ENCODE measurements around the gene ARMCX4. TPM values are rescaled to one million over a fixed set of nuclear protein-coding genes. Genes with fewer than 3 reads are reported as not detected.

The ARMCX4 gene
- total RNA-seq, 1 experiment from 2014 or later = 0.15 TPM

DNA sequence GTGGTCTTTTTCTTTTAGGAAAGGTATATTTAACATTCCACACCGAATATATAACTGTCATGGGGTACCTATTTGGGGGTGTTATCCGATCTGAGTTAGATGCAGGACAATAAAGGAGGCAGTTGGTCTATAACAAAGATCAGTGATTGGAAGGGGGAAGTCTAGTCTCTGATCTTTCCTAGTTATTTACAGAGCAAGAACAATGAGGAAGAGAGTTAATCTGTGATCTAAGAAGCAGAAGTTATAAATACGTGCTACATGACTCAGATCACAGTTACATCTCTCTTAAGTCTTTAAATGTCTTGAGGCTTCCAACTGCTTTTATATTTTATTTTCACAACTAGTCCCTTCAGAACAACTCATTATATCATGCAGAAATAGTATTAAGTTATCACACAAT lies 33.2 kb upstream of the ARMCX4 start:
- Histone ChIP-seq H3K36me3 (ENCODE audit: control insufficient read depth in 1 of 2, insufficient read depth in 2 of 2, low read length in 2 of 2) (no peaks in the 10 kb centered on the region), H2AFZ (ENCODE audit: low read depth, low read length, poor library complexity, severe bottlenecking) (no peak overlapping the region), H3K4me1 (ENCODE audit: control insufficient read depth in 1 of 2, insufficient read depth in 2 of 2, low read length in 2 of 2) (no peaks in the 10 kb centered on the region), H4K20me1 (ENCODE audit: insufficient read depth) (no peaks in the 10 kb centered on the region), H3K4me2 (ENCODE audit: low read length) (no peak overlapping the region), H3K9me2 (ENCODE audit: insufficient read depth) (no peaks in the 10 kb centered on the region), H3K27ac (ENCODE audit: low read depth, low read length) (no peak overlapping the region), H3K27me3 (ENCODE audit: insufficient read depth, low read length) (no peaks in the 10 kb centered on the region), H3K4me3 (replicated peaks in 1 of 2; ENCODE audit: low read depth in 1 of 2, low read length in 2 of 2) (no peak overlapping the region), H3K79me2 (ENCODE audit: insufficient read depth, low read length) (no peaks in the 10 kb centered on the region), H3K9ac (ENCODE audit: low read length) (no peak overlapping the region), H3K9me3 (ENCODE audit: control insufficient read depth in 1 of 2, insufficient read depth in 1 of 2, low read depth in 1 of 2, low read length in 2 of 2) (no peaks in the 10 kb centered on the region)
- ChIA-PET RAD21 (ENCODE audit: low non-redundant PET in 1 of 2, low total read pairs in 2 of 2, uncharacterized antibody in 2 of 2, unreplicated experiment in 2 of 2) (no interaction called here), CTCF (no interaction called here), POLR2A (no interaction called here)
- intact Hi-C loops (cut with micrococcal nuclease) = no loop called here
- TF ChIP-seq, protein P1, sequence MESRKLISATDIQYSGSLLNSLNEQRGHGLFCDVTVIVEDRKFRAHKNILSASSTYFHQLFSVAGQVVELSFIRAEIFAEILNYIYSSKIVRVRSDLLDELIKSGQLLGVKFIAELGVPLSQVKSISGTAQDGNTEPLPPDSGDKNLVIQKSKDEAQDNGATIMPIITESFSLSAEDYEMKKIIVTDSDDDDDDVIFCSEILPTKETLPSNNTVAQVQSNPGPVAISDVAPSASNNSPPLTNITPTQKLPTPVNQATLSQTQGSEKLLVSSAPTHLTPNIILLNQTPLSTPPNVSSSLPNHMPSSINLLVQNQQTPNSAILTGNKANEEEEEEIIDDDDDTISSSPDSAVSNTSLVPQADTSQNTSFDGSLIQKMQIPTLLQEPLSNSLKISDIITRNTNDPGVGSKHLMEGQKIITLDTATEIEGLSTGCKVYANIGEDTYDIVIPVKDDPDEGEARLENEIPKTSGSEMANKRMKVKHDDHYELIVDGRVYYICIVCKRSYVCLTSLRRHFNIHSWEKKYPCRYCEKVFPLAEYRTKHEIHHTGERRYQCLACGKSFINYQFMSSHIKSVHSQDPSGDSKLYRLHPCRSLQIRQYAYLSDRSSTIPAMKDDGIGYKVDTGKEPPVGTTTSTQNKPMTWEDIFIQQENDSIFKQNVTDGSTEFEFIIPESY (IDR thresholded peaks at IDR 0.05; ENCODE audit: extremely low read depth, insufficient replicate concordance, low read length) = no peak
- TF ChIP-seq FOSL1 (IDR thresholded peaks at IDR 0.05; ENCODE audit: low read depth) = no peak
- TF ChIP-seq ZFX (IDR thresholded peaks at IDR 0.05) = no peak
- TF ChIP-seq, protein P2, sequence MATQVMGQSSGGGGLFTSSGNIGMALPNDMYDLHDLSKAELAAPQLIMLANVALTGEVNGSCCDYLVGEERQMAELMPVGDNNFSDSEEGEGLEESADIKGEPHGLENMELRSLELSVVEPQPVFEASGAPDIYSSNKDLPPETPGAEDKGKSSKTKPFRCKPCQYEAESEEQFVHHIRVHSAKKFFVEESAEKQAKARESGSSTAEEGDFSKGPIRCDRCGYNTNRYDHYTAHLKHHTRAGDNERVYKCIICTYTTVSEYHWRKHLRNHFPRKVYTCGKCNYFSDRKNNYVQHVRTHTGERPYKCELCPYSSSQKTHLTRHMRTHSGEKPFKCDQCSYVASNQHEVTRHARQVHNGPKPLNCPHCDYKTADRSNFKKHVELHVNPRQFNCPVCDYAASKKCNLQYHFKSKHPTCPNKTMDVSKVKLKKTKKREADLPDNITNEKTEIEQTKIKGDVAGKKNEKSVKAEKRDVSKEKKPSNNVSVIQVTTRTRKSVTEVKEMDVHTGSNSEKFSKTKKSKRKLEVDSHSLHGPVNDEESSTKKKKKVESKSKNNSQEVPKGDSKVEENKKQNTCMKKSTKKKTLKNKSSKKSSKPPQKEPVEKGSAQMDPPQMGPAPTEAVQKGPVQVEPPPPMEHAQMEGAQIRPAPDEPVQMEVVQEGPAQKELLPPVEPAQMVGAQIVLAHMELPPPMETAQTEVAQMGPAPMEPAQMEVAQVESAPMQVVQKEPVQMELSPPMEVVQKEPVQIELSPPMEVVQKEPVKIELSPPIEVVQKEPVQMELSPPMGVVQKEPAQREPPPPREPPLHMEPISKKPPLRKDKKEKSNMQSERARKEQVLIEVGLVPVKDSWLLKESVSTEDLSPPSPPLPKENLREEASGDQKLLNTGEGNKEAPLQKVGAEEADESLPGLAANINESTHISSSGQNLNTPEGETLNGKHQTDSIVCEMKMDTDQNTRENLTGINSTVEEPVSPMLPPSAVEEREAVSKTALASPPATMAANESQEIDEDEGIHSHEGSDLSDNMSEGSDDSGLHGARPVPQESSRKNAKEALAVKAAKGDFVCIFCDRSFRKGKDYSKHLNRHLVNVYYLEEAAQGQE (IDR thresholded peaks at IDR 0.05; ENCODE audit: low read depth) = no peak
- TF ChIP-seq, protein P3, sequence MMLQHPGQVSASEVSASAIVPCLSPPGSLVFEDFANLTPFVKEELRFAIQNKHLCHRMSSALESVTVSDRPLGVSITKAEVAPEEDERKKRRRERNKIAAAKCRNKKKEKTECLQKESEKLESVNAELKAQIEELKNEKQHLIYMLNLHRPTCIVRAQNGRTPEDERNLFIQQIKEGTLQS (IDR thresholded peaks at IDR 0.05) = no peak
- TF ChIP-seq, protein P4, sequence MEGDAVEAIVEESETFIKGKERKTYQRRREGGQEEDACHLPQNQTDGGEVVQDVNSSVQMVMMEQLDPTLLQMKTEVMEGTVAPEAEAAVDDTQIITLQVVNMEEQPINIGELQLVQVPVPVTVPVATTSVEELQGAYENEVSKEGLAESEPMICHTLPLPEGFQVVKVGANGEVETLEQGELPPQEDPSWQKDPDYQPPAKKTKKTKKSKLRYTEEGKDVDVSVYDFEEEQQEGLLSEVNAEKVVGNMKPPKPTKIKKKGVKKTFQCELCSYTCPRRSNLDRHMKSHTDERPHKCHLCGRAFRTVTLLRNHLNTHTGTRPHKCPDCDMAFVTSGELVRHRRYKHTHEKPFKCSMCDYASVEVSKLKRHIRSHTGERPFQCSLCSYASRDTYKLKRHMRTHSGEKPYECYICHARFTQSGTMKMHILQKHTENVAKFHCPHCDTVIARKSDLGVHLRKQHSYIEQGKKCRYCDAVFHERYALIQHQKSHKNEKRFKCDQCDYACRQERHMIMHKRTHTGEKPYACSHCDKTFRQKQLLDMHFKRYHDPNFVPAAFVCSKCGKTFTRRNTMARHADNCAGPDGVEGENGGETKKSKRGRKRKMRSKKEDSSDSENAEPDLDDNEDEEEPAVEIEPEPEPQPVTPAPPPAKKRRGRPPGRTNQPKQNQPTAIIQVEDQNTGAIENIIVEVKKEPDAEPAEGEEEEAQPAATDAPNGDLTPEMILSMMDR (IDR thresholded peaks at IDR 0.05 in 2 of 3, conservative IDR thresholded peaks at IDR 0.05 in 1 of 3; ENCODE audit: borderline replicate concordance in 1 of 3, insufficient read depth in 1 of 3, low read depth in 2 of 3, low read length in 2 of 3) = no peak
- TF ChIP-seq, protein P5, sequence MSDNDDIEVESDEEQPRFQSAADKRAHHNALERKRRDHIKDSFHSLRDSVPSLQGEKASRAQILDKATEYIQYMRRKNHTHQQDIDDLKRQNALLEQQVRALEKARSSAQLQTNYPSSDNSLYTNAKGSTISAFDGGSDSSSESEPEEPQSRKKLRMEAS (IDR thresholded peaks at IDR 0.05) = no peak
- TF ChIP-seq EZH2 (IDR thresholded peaks at IDR 0.05) = no peak
- TF ChIP-seq SIN3A (IDR thresholded peaks at IDR 0.05; ENCODE audit: low read depth) = no peak
- no peak for TF ChIP-seq EZH2phosphoT487 (IDR thresholded peaks at IDR 0.05; ENCODE audit: borderline replicate concordance)
- no peak for TF ChIP-seq ZNF274 (IDR thresholded peaks at IDR 0.05; ENCODE audit: low read depth, low read length)
- no peak for TF ChIP-seq POLR2AphosphoS5 (IDR thresholded peaks at IDR 0.05; ENCODE audit: low read depth, low read length)
- no peak for TF ChIP-seq CEBPB (IDR thresholded peaks at IDR 0.05; ENCODE audit: low read depth)
- DNase-seq (ENCODE audit: low read depth, low spot score) (no peak), ATAC-seq (no peak)
- BruUV-seq (replicated peaks) = no TSS peak

All from HCT116 (cell line).